K562 (cell line): ENCODE data around the gene KCND1. TPM values are rescaled to one million over a fixed set of nuclear protein-coding genes. Genes with fewer than 3 reads are reported as not detected.
A peak's percentile ranks its signal among the peaks of the same experiment; 100 is the strongest.

Experiments
- ARHGAP35 ChIP-seq: fragments of 450-650 bp; IDR thresholded peaks from 2 replicates; pipeline ENCODE4 v1.6.1; 2018; ENCODE audit not compliant: partially characterized antibody
- BHLHE40 ChIP-seq: IDR thresholded peaks from 2 replicates; pipeline ENCODE4 v1.6.1; 2011; ENCODE audit warnings: low read length, improper control_type of control experiment
- CBFA2T3 ChIP-seq: fragments of 450-650 bp; IDR thresholded peaks from 2 replicates; pipeline ENCODE4 v1.6.1; 2017
- CC2D1A ChIP-seq: fragments of 450-650 bp; IDR thresholded peaks from 2 replicates; pipeline ENCODE4 v1.6.1; 2017; ENCODE audit warnings: mild to moderate bottlenecking
- ETS2 ChIP-seq: IDR thresholded peaks from 2 replicates; pipeline ENCODE4 v1.6.1; 2016; ENCODE audit warnings: borderline replicate concordance, missing genetic modification characterization, mild to moderate bottlenecking, moderate library complexity, missing compliant biosample characterization; ENCODE audit not compliant: poor library complexity, severe bottlenecking
- HDGF ChIP-seq: fragments of 450-650 bp; IDR thresholded peaks from 2 replicates; pipeline ENCODE4 v1.6.1; 2016
- HMG20A ChIP-seq: fragments of 450-650 bp; formaldehyde crosslinking; conservative IDR thresholded peaks from 2 replicates; pipeline ENCODE4 v1.4.0; 2020; ENCODE audit warnings: mild to moderate bottlenecking, mixed read lengths
- HNRNPLL ChIP-seq: fragments of 200-400 bp; formaldehyde crosslinking; IDR thresholded peaks from 2 replicates; pipeline ENCODE4 v1.6.1; 2017; ENCODE audit warnings: low read length, low read depth, mild to moderate bottlenecking; ENCODE audit not compliant: poor library complexity, severe bottlenecking
- KAT8 ChIP-seq: fragments of 450-650 bp; IDR thresholded peaks from 2 replicates; pipeline ENCODE4 v1.6.1; 2016; ENCODE audit warnings: low read depth, mild to moderate bottlenecking
- KHSRP ChIP-seq: fragments of 450-650 bp; IDR thresholded peaks from 2 replicates; pipeline ENCODE4 v1.6.1; 2017
- NCOR1 ChIP-seq: fragments of 450-650 bp; IDR thresholded peaks from 2 replicates; pipeline ENCODE4 v1.6.1; 2016; ENCODE audit warnings: mild to moderate bottlenecking, moderate library complexity
- PTTG1 ChIP-seq: fragments of 450-650 bp; IDR thresholded peaks from 2 replicates; pipeline ENCODE4 v1.6.1; 2016; ENCODE audit warnings: low read depth, mild to moderate bottlenecking, missing genetic modification characterization, missing compliant biosample characterization
- RBM17 ChIP-seq: fragments of 200-400 bp; formaldehyde crosslinking; IDR thresholded peaks from 2 replicates; pipeline ENCODE4 v1.6.1; 2017; ENCODE audit warnings: low read depth, mild to moderate bottlenecking, low read length, borderline replicate concordance
- RFX1 ChIP-seq: fragments of 450-650 bp; IDR thresholded peaks from 2 replicates; pipeline ENCODE4 v1.6.1; 2016; ENCODE audit warnings: mild to moderate bottlenecking, moderate library complexity
- SMARCA5 ChIP-seq: fragments of 450-650 bp; IDR thresholded peaks from 2 replicates; pipeline ENCODE4 v1.6.1; 2016
- SNRNP70 ChIP-seq: fragments of 200-400 bp; formaldehyde crosslinking; optimal IDR thresholded peaks from 2 replicates; pipeline ENCODE3; 2017; ENCODE audit warnings: low read depth, low read length
- TCF3 ChIP-seq: sonication (generic); formaldehyde crosslinking; IDR thresholded peaks from 2 replicates; pipeline ENCODE4 v1.4.0; 2020; ENCODE audit warnings: mild to moderate bottlenecking, missing genetic modification reagents
- WHSC1 ChIP-seq: IDR thresholded peaks from one replicate; pipeline ENCODE4 v1.6.1; 2012; ENCODE audit warnings: low read length, control low read depth, inconsistent platforms
- ZNF3 ChIP-seq: fragments of 250-450 bp; sonication (Bioruptor Pico); IDR thresholded peaks from 2 replicates; pipeline ENCODE4 v1.5.0; 2021; ENCODE audit warnings: mild to moderate bottlenecking, moderate library complexity
- polyA plus RNA-seq, 8 experiments: library from polyadenylated mRNA; depleted of rRNA in 4 of 8; stranded (reverse) in 5 of 8; unstranded in 3 of 8; fragments of >200 nt; fragmentation: Nextera tagmentation in 2 of 8; fragmentation: Illumina TruSeq in 1 of 8; extraction: Ambion mirVana in 2 of 8; extraction: Trizol in 1 of 8; gene quantifications; 2 replicates each; pipeline versions ENCODE4 v1.2.1 to v1.2.3, GENCODE V29; 2011 to 2014; ENCODE audit warnings: inconsistent platforms in 1 of 8, missing spikeins in 1 of 8
- total RNA-seq, 7 experiments: library from RNA; depleted of rRNA in 6 of 7; stranded (reverse); fragments of >200 nt in 6 of 7; fragmentation: Illumina TruSeq in 2 of 7; extraction: Trizol in 2 of 7; gene quantifications; 2 replicates each; pipeline versions ENCODE4 v1.2.1 to v1.2.3, GENCODE V29; 2011 to 2021; ENCODE audit warnings: low replicate concordance in 1 of 7
- TF ChIP-seq, protein P1 (sequence below): fragments of 450-650 bp; IDR thresholded peaks from 2 replicates; pipeline ENCODE4 v1.6.1; 2016
- TF ChIP-seq, protein P2 (sequence below), 2 experiments: IDR thresholded peaks; 2 replicates each; pipeline ENCODE4 v1.6.1; 2011; ENCODE audit warnings: borderline replicate concordance in 1 of 2, control low read depth in 1 of 2, low read depth in 1 of 2, low read length in 1 of 2, mild to moderate bottlenecking in 1 of 2, mixed read lengths in 1 of 2, moderate library complexity in 1 of 2; ENCODE audit not compliant: insufficient read depth in 1 of 2, insufficient read length in 1 of 2, poor library complexity in 1 of 2, severe bottlenecking in 1 of 2; ENCODE audit errors: extremely low read depth in 1 of 2
- TF ChIP-seq, protein P3 (sequence below), 2 experiments: fragments of 450-650 bp; IDR thresholded peaks; 2 replicates each; pipeline ENCODE4 v1.6.1; 2016
- TF ChIP-seq, protein P4 (sequence below): sonication (generic); formaldehyde crosslinking; IDR thresholded peaks from 2 replicates; pipeline ENCODE4 v1.8.0; 2023; ENCODE audit warnings: mild to moderate bottlenecking, missing genetic modification reagents
- TF ChIP-seq, protein P5 (sequence below), 3 experiments: fragments of 200-800 bp in 1 of 3; sonication (Bioruptor generic) in 1 of 3; sonication (generic) in 1 of 3; formaldehyde crosslinking in 1 of 3; IDR thresholded peaks; 2 replicates each; pipeline versions ENCODE4 v1.6.1 to v1.8.0; 2016 to 2022; ENCODE audit warnings: mild to moderate bottlenecking in 2 of 3, missing compliant biosample characterization in 2 of 3, missing genetic modification characterization in 2 of 3, missing genetic modification reagents in 1 of 3

KCND1 gene
- total and polyA plus RNA-seq, 9 of the 15 experiments (the other 6 are each of a cell fraction or from before 2014, with no cell fraction given), result 0.06 to 0.83 (median 0.39) TPM; not detected in 1

DNA sequence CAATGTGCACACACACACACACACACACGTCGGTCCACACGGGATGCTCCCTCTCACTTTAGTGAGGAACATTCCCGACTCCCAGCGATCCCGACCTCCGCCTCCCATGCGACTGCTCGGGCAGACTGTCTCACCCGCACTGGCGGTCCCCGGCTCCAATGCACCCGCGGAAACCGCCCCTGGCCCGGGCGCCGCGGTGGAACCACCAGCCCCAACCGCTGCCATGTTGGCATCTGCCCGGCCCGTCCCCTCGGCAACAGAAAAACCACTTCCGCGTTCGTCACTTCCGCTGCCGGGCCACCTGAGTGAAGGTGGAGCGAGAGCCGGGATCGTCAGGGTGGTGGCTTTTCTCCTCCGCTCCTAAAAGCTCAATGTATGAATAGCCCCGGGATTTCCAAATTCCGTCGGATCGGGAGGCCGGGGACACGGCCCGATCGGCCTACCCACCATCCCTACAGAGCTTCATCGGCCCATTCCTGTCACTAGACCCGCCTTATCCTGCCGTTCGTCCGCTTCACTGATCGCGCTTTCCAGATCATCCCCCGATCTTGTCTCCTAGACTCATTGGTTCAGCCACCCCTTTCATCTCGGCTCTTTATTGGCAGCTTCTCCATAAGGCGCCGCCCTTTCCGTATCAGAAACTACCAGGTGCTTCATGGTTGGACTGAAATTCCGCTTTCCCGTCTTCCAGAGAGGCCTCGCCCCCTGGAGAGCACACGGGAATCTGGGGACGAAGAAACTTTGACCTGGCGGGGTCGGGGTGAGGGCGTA is 60.0 kb downstream of the KCND1 start, which contains the start of gene SLC35A2 (continued):
- TF ChIP-seq, protein P1, sequence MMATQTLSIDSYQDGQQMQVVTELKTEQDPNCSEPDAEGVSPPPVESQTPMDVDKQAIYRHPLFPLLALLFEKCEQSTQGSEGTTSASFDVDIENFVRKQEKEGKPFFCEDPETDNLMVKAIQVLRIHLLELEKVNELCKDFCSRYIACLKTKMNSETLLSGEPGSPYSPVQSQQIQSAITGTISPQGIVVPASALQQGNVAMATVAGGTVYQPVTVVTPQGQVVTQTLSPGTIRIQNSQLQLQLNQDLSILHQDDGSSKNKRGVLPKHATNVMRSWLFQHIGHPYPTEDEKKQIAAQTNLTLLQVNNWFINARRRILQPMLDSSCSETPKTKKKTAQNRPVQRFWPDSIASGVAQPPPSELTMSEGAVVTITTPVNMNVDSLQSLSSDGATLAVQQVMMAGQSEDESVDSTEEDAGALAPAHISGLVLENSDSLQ, result peak; percentile 74
- TF ChIP-seq PTTG1, result no peak
- TF ChIP-seq, protein P2, sequence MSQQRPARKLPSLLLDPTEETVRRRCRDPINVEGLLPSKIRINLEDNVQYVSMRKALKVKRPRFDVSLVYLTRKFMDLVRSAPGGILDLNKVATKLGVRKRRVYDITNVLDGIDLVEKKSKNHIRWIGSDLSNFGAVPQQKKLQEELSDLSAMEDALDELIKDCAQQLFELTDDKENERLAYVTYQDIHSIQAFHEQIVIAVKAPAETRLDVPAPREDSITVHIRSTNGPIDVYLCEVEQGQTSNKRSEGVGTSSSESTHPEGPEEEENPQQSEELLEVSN (IDR thresholded peaks at IDR 0.05; ENCODE audit: borderline replicate concordance in 1 of 2, extremely low read depth in 1 of 2, insufficient read depth in 1 of 2, insufficient read length in 1 of 2, low read depth in 1 of 2, low read length in 1 of 2, poor library complexity in 1 of 2, severe bottlenecking in 1 of 2), result peak in 1 of 2 experiments; percentile 13
- TF ChIP-seq SNRNP70, result no peak
- TF ChIP-seq SMARCA5, result no peak
- no peak for TF ChIP-seq RFX1
- TF ChIP-seq, protein P3, sequence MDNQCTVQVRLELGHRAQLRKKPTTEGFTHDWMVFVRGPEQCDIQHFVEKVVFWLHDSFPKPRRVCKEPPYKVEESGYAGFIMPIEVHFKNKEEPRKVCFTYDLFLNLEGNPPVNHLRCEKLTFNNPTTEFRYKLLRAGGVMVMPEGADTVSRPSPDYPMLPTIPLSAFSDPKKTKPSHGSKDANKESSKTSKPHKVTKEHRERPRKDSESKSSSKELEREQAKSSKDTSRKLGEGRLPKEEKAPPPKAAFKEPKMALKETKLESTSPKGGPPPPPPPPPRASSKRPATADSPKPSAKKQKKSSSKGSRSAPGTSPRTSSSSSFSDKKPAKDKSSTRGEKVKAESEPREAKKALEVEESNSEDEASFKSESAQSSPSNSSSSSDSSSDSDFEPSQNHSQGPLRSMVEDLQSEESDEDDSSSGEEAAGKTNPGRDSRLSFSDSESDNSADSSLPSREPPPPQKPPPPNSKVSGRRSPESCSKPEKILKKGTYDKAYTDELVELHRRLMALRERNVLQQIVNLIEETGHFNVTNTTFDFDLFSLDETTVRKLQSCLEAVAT (IDR thresholded peaks at IDR 0.05), result peak in 1 of 2 experiments; percentile 45; a peak in 1 of 4 replicates
- peak; percentile 77 for TF ChIP-seq ZNF3 (CRISPR knock-in tag)
- TF ChIP-seq WHSC1, result no peak
- TF ChIP-seq KHSRP, result no peak
- 0 out of 2 replicates have a peak, but pooled peaks have one; percentile 7 for TF ChIP-seq KAT8
- no peak for TF ChIP-seq TCF3 (CRISPR knock-in tag)
- TF ChIP-seq RBM17, result no peak
- no peak for TF ChIP-seq HMG20A (CRISPR knock-in tag)
- no peak for TF ChIP-seq NCOR1
- TF ChIP-seq BHLHE40, result no peak
- TF ChIP-seq, protein P4, sequence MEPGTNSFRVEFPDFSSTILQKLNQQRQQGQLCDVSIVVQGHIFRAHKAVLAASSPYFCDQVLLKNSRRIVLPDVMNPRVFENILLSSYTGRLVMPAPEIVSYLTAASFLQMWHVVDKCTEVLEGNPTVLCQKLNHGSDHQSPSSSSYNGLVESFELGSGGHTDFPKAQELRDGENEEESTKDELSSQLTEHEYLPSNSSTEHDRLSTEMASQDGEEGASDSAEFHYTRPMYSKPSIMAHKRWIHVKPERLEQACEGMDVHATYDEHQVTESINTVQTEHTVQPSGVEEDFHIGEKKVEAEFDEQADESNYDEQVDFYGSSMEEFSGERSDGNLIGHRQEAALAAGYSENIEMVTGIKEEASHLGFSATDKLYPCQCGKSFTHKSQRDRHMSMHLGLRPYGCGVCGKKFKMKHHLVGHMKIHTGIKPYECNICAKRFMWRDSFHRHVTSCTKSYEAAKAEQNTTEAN (CRISPR knock-in tag), result no peak
- no peak for TF ChIP-seq HNRNPLL
- TF ChIP-seq, protein P5, sequence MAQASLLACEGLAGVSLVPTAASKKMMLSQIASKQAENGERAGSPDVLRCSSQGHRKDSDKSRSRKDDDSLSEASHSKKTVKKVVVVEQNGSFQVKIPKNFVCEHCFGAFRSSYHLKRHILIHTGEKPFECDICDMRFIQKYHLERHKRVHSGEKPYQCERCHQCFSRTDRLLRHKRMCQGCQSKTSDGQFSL (CRISPR knock-in tag; IDR thresholded peaks at IDR 0.05), result no peak
- TF ChIP-seq, protein P5 (tag; IDR thresholded peaks at IDR 0.05), result no peak
- TF ChIP-seq HDGF, result no peak
- TF ChIP-seq CBFA2T3, result 0 out of 2 replicates have a peak, but pooled peaks have one; percentile 17
- no peak for TF ChIP-seq CC2D1A
- TF ChIP-seq ETS2 (tag), result no peak
- no peak for TF ChIP-seq ARHGAP35
